ENCODE measurements around the gene SCP2D1.

GRCh38 chr20:18831830-18832499 lies 18.4 kb downstream of the SCP2D1 start:
- no peak for TF ChIP-seq ZNF589 (CRISPR knock-in tag; IDR thresholded peaks at IDR 0.05; ENCODE audit: low read depth)
- TF ChIP-seq CTCF (IDR thresholded peaks at IDR 0.05 in 2 of 3, conservative IDR thresholded peaks at IDR 0.05 in 1 of 3; ENCODE audit: insufficient read depth in 2 of 3, low read depth in 1 of 3, low read length in 3 of 3): no peak
- no peak for TF ChIP-seq POU5F1 (IDR thresholded peaks at IDR 0.05; ENCODE audit: borderline replicate concordance, low read depth, low read length, partially characterized antibody)
- TF ChIP-seq CCAR2 (IDR thresholded peaks at IDR 0.05; ENCODE audit: low read depth, low read length): no peak
- no peak for TF ChIP-seq EP300 (IDR thresholded peaks at IDR 0.05; ENCODE audit: low read length)
- no peak for TF ChIP-seq POLR2A (conservative IDR thresholded peaks at IDR 0.05)
- TF ChIP-seq ZBED1 (IDR thresholded peaks at IDR 0.05): no peak

Measured in K562 (cell line).